GM13976 (cell line): ENCODE results near the gene SLC35E1.

ENCODE experiments used
- DNase-seq: peaks from one replicate; pipeline ENCODE4 v3.0.0; 2012; ENCODE audit warnings: low spot score
- CTCF ChIP-seq: IDR thresholded peaks from 2 replicates; pipeline ENCODE4 v1.5.1; 2012; ENCODE audit warnings: borderline replicate concordance, mild to moderate bottlenecking; ENCODE audit not compliant: insufficient read depth; ENCODE audit errors: extremely low read depth, missing control alignments, control extremely low read depth
- in situ Hi-C: fragments of 300-500 bp; cut with MboI; formaldehyde crosslinking; loops from one replicate; pipeline ENCODE4 v1.12.0; 2022; ENCODE audit warnings: low sequenced_read_pairs, mixed read lengths, inconsistent platforms; ENCODE audit not compliant: unreplicated experiment

SLC35E1 gene

DNA sequence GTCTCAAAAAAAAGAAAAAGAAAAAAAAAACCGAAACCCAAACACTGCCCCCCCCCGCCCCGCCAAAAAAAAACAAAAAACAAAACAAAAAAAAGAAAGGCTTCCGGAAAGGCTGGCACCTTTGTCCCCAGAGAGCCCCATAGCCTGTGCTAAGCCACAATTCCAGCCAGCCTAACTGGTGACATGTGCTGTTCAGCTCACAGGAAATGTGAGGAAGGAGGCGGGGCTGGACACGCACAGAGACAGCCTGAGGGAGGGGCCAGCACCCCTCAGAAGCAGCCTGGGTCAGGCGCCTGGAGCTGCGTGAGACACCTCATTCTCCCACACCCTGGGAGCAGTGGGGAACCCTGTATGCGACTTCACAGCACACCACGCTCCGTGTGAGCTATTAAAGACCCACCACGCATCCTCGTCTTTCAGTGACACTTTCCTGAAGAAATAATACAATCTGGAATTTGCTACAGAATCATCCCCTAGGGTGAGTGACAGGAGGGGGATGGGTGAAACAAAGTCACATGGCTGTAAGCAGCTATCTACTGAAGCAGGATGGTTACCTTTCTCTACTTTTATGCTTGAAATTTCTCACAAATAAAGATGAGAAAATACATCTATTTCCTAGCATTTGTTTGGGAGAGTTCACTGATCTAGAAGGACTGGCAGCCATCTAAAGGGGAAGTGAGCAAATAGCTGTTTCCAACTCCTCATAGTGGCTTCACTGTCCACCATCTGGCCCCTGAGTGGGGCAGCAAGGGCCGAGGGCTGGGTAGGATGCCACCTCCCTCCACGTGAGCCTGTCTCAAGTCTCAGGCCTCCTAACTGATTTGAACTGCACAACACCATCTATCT, 12.3 kb upstream of the SLC35E1 start:
- in situ Hi-C loops = no loop called here
- no peak for TF ChIP-seq CTCF
- peak; percentile 89 for DNase-seq

GRCh38 chr19:16582486-16583261, 10.5 kb upstream of the SLC35E1 start:
- no peak for DNase-seq
- in situ Hi-C loops = no loop called here
- no peak for TF ChIP-seq CTCF

DNA sequence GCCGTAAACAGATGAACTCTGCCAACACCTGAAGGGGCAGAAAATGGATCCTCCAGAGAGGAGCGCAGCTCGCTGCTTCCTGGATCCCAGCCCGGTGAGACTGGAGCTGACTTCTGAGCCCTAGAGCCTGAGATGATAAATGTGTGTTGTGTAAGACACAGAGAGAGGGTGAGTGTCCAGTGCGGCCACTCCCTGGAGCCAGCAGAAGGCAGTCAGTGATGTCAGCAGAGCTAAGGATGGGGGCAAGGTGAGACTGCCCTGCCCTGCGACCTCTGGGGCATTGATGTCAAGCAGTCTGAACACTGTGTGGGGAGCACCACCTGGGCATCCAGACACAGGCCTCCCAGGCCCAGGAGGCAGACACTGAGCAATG, 9.7 kb upstream of the SLC35E1 start:
- DNase-seq = no peak
- TF ChIP-seq CTCF = no peak
- in situ Hi-C loops = no loop called here

DNA sequence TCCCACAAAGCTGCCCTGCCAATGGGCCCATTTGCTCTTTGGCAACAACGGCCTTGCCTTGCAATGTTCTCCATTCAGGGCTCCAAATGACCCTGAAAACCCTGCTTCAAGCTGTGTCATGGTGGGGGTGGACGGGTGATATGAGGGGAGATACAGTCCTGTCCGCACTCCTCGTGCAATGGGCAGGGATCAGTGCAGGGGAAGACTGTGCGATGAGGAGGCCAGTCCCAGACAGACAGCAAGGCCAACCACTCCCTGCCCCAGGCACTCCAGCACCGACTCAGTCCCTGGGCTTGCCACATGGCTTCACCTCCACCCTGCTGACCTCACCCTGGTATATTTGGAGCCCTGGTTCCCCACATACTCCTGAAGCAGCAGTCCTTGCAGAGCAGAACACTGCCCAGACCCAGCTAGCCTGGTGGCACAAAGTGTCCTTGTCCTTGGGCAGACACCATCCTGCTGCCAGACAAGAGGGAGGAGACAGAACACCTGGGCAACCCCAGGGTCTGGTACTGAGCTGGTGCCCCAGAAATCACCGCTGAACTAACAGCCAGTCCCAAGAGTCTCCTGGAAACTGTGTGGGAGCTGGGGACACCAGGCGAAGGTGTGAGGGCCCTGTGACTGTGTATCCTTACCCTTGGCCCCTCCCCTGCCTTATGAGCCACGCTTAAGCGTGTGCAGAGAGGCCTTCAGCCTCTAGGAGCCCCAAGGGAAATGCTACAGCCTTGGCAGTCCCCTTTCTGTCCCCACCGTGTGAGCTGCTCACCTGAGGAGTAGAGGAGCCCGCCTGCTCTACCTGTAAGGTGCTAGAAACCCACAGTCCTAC, 9.1 kb upstream of the SLC35E1 start:
- DNase-seq = no peak
- in situ Hi-C loops = no loop called here
- no peak for TF ChIP-seq CTCF

DNA sequence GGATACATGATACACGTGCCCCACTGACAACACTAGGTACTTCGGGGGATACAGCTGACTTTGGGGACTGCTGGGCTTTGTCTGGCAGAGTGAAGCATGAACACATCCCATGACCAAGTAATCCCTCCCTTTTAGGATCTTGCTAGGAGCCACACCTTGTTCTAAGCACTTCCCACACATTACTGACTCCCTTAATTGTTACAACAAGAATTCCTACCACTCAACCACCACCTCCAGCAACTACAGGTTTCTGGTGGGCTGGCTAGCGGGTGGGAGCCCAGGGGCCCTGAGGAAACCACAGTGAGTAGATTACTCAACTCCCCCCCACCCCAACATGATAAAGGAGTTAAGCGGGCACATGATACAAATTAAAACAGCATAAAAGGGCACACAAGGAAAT, 7.2 kb upstream of the SLC35E1 start:
- TF ChIP-seq CTCF = no peak
- in situ Hi-C loops = no loop called here
- DNase-seq = no peak

GRCh38 chr19:16577531-16577985, 5.3 kb upstream of the SLC35E1 start:
- TF ChIP-seq CTCF = no peak
- in situ Hi-C loops = no loop called here
- no peak for DNase-seq
